ENCODE data around the gene PI4K2B. TPM values are rescaled to one million over a fixed set of nuclear protein-coding genes. Genes with fewer than 3 reads are reported as not detected.

Gene PI4K2B
- total and polyA plus RNA-seq, 10 of the 15 experiments (the other 5 are each of a cell fraction or from before 2014, with no cell fraction given), result 12.9 to 55.3 (median 40.7) TPM

DNA sequence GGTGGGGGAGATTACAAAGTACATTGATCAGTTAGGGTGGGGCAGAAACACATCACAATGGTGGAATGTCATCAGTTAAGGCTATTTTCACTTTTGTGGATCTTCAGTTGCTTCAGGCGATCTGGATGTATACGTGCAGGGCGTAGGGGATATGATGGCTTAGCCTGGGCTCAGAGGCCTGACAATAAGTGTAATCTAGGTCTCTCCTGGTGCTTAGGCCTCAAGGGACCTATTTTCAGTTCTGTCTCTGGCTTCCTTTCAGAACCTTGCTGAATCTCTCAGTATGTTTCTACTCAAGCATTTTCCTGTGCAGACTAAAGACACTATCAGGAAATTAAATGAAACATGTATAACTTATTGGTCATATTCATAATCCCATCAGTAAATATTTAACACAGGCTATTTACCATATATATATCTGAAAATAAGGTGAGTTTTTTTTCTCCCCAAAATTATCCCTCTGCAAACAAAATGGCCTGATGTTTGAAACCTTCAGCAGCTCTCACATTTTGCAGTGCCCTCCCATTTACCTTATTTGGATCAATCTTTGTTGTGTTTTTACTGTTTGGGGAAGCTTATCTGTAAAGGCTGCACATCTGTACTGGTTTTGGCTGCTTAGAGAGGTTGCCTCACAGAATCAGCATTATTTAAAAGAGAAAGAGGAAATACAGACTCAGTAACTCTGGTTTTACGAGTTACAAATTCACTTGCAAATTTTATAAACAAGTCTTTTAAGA lies 76.4 kb downstream of the PI4K2B start:
- no TSS peak for BruUV-seq (replicated peaks)
- Histone ChIP-seq H3K9me3 (replicated peaks; ENCODE audit: control insufficient read depth, insufficient read depth, low read length) (0 out of 3 replicates have a peak, but pooled peaks cover 2% of the 10 kb centered on the region), H3K27ac (ENCODE audit: control insufficient read depth, insufficient read depth) (peak overlapping the region; percentile 96), H2AFZ (ENCODE audit: control insufficient read depth, low read depth, low read length) (peak overlapping the region; percentile 79), H3K36me3 (ENCODE audit: control insufficient read depth in 2 of 2, insufficient read depth in 2 of 2, low read length in 1 of 2) (no peaks in the 10 kb centered on the region), H3K27me3 (replicated peaks in 1 of 2; ENCODE audit: control insufficient read depth in 2 of 2, insufficient read depth in 2 of 2, low read length in 1 of 2) (no peaks in the 10 kb centered on the region), H4K20me1 (ENCODE audit: control insufficient read depth, insufficient read depth) (no peaks in the 10 kb centered on the region), H3K4me1 (ENCODE audit: control insufficient read depth, insufficient read depth, low read length) (peaks cover 24% of the 10 kb centered on the region), H3K4me3 (peak overlapping the region; percentile 35; the same call in 1 of the 2 replicates), H3K4me2 (ENCODE audit: control insufficient read depth, insufficient read depth) (peak overlapping the region; percentile 69), H3K9ac (ENCODE audit: control insufficient read depth, insufficient read depth, low read length) (peak overlapping the region; percentile 65), H3K79me2 (ENCODE audit: control insufficient read depth, insufficient read depth, low read length) (peaks cover 9% of the 10 kb centered on the region)
- FAIRE-seq (peak; percentile 59), ATAC-seq (peak; percentile 60), DNase-seq (ENCODE audit: low read depth, low spot score) (peak; percentile 59)
- 2% methylated on average over 4 of the region's 4 CpGs for WGBS (ENCODE audit: insufficient coverage, insufficient replicate concordance, low lambda C conversion rate, missing lambda C conversion rate)
- TF ChIP-seq MEF2A (IDR thresholded peaks at IDR 0.05; ENCODE audit: insufficient read depth, low read depth, low read length) (no peak), EED (IDR thresholded peaks at IDR 0.05; ENCODE audit: low read depth) (no peak), YY1 (IDR thresholded peaks at IDR 0.05; ENCODE audit: low read depth, low read length) (0 out of 2 replicates have a peak, but pooled peaks have one; percentile 51), JUNB (IDR thresholded peaks at IDR 0.05) (0 out of 2 replicates have a peak, but pooled peaks have one; percentile 18), PML (IDR thresholded peaks at IDR 0.05; ENCODE audit: low read length) (peak; percentile 49; the same call in 1 of the 2 replicates), MEF2B (IDR thresholded peaks at IDR 0.05; ENCODE audit: partially characterized antibody, poor library complexity, severe bottlenecking) (peak; percentile 53), SIN3A (IDR thresholded peaks at IDR 0.05; ENCODE audit: low read depth, low read length) (no peak), TAF1 (IDR thresholded peaks at IDR 0.05; ENCODE audit: borderline replicate concordance, low read depth, low read length) (0 out of 2 replicates have a peak, but pooled peaks have one; percentile 8), TCF12 (IDR thresholded peaks at IDR 0.05; ENCODE audit: low read depth, low read length) (no peak), SRF (IDR thresholded peaks at IDR 0.05; ENCODE audit: low read depth in 2 of 2, low read length in 2 of 2) (peak in 1 of 2 experiments; percentile 72; a peak in 2 of 4 replicates)
- CTCF ChIA-PET, result interaction anchor here (1.0 to 2.6 kb wide), 5 partner anchors 17 to 77 kb away, joined by 3 to 10 read pairs (median 4); no protein-coding TSS in a partner anchor
- RAD21 ChIA-PET (ENCODE audit: unreplicated experiment), result interaction anchor here (1.3 to 1.7 kb wide), 3 partner anchors 70 to 77 kb away, joined by 4 to 9 read pairs (median 4); partner anchors contain the start of gene PI4K2B
- POLR2A ChIA-PET, result interaction anchor here (0.6 to 3.7 kb wide), 3 partner anchors 42 to 714 kb away, joined by 4 to 35 read pairs (median 5); partner anchors contain the start of gene PI4K2B
- intact Hi-C loops (cut with micrococcal nuclease; ENCODE audit: unreplicated experiment), result loop anchor here (5.0 kb wide), 1 partner anchor 128 kb away; no protein-coding TSS in a partner anchor
- in situ Hi-C loops (cut with MboI), result no loop called here
- SMC1A ChIA-PET (ENCODE audit: uncharacterized antibody, unreplicated experiment), result interaction anchor here (0.6 to 4.2 kb wide), 6 partner anchors 10 to 330 kb away, joined by 3 to 38 read pairs (median 4); partner anchors contain the start of gene PI4K2B
